Measurements from ENCODE around the gene OR11H7.
"Not testable (repeated sequence)": the region's sequence is repeated elsewhere in the genome, so short reads cannot be mapped to it uniquely, and the experiment has no call there.

Gene OR11H7

GRCh38 chr14:20274062-20274461 is 45.3 kb downstream of the OR11H7 start:
- CTCF ChIA-PET = no interaction called here
- POLR2A ChIA-PET = no interaction called here
- TF ChIP-seq, protein P1, sequence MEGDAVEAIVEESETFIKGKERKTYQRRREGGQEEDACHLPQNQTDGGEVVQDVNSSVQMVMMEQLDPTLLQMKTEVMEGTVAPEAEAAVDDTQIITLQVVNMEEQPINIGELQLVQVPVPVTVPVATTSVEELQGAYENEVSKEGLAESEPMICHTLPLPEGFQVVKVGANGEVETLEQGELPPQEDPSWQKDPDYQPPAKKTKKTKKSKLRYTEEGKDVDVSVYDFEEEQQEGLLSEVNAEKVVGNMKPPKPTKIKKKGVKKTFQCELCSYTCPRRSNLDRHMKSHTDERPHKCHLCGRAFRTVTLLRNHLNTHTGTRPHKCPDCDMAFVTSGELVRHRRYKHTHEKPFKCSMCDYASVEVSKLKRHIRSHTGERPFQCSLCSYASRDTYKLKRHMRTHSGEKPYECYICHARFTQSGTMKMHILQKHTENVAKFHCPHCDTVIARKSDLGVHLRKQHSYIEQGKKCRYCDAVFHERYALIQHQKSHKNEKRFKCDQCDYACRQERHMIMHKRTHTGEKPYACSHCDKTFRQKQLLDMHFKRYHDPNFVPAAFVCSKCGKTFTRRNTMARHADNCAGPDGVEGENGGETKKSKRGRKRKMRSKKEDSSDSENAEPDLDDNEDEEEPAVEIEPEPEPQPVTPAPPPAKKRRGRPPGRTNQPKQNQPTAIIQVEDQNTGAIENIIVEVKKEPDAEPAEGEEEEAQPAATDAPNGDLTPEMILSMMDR (IDR thresholded peaks at IDR 0.05; ENCODE audit: control extremely low read depth, extremely low read depth, low read depth, missing control alignments) = no peak
- DNase-seq (ENCODE audit: extremely low spot score) = no peak

DNA sequence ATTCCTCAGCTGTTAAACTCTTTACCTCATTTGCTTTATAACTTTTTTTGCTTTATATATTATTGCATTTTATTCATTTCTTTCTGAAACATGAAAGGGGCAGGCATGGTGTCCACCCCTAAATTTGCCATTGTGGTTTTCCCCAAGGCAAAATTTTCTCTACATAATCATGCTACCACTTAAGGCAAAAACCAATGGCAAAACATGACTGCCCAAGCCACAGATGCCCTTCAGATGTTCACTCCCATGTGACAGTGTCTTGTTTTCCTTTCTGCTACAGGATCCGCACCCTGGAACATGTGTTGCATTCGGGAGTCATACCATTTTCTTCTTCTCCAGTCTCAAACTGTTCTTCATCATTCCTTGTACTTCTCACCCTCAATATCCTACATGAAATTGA is 48.6 kb downstream of the OR11H7 start:
- POLR2A ChIA-PET = no interaction called here
- DNase-seq (ENCODE audit: extremely low spot score) = no peak
- TF ChIP-seq, protein P1 (IDR thresholded peaks at IDR 0.05; ENCODE audit: control extremely low read depth, extremely low read depth, low read depth, missing control alignments) = no peak
- CTCF ChIA-PET = no interaction called here

DNA sequence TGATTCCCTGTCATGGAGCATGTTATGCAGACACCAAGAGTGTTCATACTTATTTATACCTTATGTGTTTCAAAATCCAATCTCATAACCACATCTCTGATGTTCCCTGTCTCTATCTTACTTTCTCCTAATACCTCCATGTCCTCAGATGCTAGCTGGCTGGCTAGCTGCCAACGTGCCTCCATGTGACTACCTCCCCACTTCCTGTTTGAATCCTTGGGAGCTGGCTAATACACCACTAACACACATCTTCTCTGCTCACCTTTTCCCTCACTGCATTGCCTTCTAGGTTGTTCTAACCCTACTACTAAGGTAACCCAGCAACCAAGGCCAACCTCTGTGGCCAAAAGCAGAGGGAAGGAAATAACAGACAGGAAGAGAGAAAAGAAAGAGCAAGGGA is 49.6 kb downstream of the OR11H7 start:
- ChIA-PET CTCF (no interaction called here), POLR2A (no interaction called here)
- TF ChIP-seq, protein P1 (IDR thresholded peaks at IDR 0.05; ENCODE audit: control extremely low read depth, extremely low read depth, low read depth, missing control alignments) = no peak
- DNase-seq (ENCODE audit: extremely low spot score) = no peak

DNA sequence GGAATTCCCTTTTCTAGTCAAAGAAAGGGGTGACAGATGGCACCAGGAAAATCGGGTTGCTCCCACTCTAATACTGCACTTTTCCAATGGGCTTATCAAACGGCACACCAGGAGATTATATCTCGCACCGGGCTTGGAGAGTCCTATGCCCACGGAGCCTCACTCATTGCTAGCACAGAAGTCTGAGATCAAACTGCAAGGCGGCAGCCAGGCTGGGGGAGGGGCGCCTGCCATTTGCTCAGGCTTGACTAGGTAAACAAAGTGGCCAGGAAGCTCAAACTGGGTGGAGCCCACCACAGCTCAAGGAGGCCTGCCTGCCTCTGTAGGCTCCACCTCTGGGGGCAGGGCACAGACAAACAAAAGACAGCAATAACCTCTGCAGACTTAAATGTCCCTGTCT is 51.5 kb downstream of the OR11H7 start:
- POLR2A ChIA-PET; DNase-seq (ENCODE audit: extremely low spot score); CTCF ChIA-PET: not testable (repeated sequence)
